Measurements from ENCODE around the gene VPS37D.
"Not testable (repeated sequence)": the region's sequence is repeated elsewhere in the genome, so short reads cannot be mapped to it uniquely, and the experiment has no call there.

The VPS37D gene

DNA sequence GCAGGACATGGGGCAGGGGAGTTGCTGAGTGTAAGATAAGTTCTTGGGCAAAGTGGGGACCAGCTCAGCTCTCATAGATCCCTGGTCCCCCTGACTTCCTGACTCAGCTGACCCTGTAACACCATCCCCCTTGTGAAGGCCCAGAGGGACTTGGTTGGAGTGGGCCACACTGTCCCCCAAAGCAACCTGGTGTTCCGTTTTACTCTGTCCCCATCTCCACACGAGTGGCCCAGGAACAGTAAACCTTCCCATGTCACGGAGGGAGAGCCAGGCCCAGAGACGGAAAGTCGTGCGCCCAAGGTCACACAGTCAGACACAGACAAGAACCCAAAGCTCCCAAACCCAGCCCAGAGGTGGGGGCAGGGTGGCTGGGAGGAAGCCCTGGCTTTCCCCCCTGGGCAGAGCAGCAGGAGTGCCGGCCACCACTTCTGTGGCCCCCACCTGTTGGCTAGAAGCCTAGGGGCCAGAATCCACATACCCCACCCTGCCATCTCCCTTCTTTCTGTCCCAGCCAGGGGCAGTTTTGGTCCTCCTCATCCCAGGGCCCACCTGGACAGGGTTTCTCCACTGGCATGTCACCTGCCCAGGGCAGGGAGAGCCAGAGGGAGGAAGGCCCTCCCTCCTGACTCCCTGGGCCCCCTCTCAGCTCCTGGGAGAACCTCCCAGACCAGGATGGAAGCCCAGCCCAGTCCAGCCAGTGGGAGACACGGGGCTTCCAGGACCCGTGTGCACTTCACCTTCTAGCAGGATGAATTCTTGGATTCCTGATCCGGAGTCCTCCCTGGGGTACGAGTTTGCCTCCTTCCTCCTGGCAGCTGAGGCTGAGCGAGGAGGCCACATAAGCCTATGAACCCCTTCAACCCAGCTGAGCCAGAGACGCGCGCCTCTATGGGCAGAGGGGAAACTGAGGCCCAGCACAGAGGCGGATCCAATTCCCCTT, 20.6 kb upstream of the VPS37D start:
- DNase-seq, result no peak

- DNase-seq, result no peak
Measured at GRCh38 chr7:73647725-73648592, 19.7 kb upstream of the VPS37D start.

DNA sequence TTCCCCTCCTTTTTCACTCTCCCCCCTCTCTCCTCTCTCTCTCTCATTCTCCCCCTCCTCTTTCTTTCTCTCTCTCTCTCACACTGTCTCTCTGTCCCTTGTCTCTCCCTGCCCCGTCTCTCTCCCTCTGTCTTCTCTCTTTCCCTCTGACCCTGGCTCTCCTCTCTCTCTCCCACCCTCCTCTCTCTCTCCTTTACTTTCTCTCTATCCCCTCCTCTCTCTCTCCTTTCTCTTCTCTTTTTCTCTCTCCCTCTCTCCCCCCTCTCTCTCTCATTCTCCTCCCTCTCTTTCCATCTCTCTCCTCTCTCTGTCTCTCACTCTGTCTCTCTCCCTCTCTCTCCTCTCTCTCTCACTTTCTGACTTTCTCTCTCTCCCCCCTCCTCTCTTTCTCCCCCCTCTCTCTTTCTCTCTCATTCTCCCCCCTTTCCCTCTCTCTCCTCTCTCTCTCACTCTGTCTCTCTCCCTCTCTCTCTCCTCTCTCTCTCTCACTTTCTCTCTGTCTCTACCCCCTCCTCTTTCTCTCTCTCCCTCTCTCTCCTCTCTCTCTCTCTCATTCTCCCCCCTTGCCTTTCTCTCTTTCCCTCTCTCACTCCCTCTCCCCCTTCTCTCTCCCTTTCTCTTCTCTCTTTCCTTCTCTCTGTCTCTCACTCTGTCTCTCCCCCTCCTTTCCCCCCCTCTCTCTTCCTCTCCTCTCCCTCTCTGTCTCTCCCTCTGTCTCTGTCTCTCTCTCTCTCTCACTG, 18.9 kb upstream of the VPS37D start:
- DNase-seq, result no peak

DNA sequence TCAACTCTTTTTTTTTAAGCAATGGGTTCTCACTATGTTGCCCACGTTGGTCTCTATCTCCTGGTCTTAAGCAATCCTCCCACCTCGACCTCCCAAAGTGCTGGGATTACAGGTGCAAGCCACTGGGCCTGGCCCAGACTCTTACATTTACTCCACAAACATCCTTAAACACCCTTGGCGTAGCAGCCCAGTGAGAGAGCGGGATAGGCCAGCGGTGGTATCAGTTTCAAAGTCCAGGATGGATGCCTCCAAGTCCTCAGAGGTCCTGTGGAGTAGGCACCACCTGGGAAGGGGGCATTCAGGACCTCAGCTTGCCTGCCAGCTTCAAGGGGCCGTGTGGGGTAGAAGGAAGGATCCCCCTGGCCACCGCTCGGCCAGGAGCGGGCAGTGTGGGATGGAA, 18.1 kb upstream of the VPS37D start:
- no peak for DNase-seq

DNA sequence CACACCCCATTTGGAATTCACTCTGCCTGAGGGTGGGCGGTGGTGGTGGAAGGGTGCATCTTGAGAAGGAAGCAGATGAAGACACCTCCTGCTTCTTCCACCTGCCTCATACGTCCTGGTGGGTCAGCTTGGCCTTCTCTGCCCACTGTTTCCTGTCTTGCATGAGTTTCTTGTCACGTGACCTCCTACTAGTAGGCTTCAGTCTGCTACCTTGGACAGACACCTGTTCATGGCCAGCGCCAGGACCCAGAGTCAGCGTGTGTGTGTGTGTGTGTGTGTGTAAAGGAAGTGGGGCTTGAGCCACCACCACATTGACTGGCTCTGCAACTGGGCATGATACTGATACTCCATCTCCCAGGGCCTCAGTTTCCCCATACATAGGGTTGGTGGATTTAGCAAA, 17.1 kb upstream of the VPS37D start:
- DNase-seq, result no peak

GRCh38 chr7:73652541-73652949, 15.1 kb upstream of the VPS37D start:
- DNase-seq, result no peak

GRCh38 chr7:73655309-73655708, 12.3 kb upstream of the VPS37D start:
- not testable (repeated sequence) for DNase-seq

DNA sequence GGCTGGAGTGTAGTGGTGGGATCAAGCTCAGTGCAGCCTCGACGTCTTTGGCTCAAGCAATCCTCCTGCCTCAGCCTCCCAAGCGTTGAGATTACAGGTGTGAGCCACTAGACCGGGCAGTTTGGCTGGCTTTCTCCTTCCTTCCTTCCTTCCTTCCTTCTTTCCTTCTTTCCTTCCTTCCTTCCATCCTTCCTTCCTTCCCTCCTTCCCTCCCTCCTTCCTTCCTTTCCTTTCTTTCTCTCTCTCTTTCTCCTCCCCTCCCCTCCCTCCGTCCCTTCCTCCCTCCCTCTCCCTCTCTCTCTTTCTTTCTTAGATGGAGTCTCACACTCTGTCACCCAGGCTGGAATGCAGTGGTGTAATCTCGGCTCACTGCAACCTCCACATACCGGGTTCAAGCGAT, 7.6 kb upstream of the VPS37D start:
- DNase-seq, result no peak

GRCh38 chr7:73660594-73660993, 7.0 kb upstream of the VPS37D start:
- not testable (repeated sequence) for DNase-seq

DNA sequence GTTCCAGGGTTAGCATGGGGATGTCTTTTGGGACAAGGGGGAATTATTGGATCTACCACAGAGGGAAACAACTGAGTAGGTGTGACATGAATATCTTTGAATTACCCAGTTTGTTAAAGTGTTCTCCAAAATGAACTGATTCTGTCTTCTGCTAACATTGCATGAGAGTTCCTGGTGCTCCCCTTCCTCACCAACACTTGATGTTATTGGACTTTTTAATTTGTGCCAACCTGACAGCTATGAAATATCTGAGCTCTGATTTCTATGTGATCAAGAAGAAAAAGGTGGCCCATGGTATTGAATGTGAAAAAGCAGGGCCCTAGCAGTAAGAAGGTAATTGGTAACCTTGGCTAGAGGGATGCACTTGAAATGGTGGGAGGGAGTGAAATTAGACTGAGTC, 4.6 kb upstream of the VPS37D start:
- no peak for DNase-seq

GRCh38 chr7:73668103-73668885, 663 bp downstream of the VPS37D start:
- no peak for DNase-seq

- DNase-seq, result no peak
Measured at GRCh38 chr7:73668886-73669230, 1.2 kb downstream of the VPS37D start.

GRCh38 chr7:73669288-73669701, 1.7 kb downstream of the VPS37D start:
- DNase-seq, result no peak

GRCh38 chr7:73669858-73670385, 2.3 kb downstream of the VPS37D start:
- DNase-seq, result no peak

DNA sequence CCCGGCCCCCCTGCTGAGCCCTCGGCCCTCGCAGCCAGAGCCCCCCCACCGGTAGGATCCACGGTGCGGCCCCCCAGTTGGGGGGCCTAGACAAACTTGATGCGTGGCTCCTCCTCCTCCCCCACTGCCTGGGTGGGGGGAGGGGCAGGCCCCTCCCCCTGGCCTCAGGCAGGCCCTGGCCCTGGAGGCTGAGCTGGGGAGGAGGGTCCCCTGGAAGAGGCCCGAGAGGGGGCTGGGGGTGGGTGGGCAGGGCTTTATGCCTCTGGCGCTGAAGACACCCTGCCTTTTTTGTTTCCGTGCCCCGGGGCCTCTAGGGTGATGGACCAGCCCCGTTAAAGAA, 3.7 kb downstream of the VPS37D start:
- no peak for DNase-seq

- DNase-seq, result no peak
Measured at GRCh38 chr7:73671857-73672445, 4.3 kb downstream of the VPS37D start.

- no peak for DNase-seq
Measured at GRCh38 chr7:73674468-73675124, 7.0 kb downstream of the VPS37D start.

- DNase-seq, result not testable (repeated sequence)
Measured at GRCh38 chr7:73676062-73676461, 8.4 kb downstream of the VPS37D start.

- DNase-seq, result no peak
Measured at GRCh38 chr7:73678862-73679261, 11.2 kb downstream of the VPS37D start.

GRCh38 chr7:73679709-73680108, 12.1 kb downstream of the VPS37D start:
- DNase-seq, result no peak

GRCh38 chr7:73680501-73680900, 12.9 kb downstream of the VPS37D start:
- no peak for DNase-seq
